ENCODE data around the gene BIRC2. TPM values are rescaled to one million over a fixed set of nuclear protein-coding genes. Genes with fewer than 3 reads are reported as not detected.

The BIRC2 gene
- total and polyA plus RNA-seq, 2 experiments from 2014 or later: 60.7 to 73.7 TPM

DNA sequence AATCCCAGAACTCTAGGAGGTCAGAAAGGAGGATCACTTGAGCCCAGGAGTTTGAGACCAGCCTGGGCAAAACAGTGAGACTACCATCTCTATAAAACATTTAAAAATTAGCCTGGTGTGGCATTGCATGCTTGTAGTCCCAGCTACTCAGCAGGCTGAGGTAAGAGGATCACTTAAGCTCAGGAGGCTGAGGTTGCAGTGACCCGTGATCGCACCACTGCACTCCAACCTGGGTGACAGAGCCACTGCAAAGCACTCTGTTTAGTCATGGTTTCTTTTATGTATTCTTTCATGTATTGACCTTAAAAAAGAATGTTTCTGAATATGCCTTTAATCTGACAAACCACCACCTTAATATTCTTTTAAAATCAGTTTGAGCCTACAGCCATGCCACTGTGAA lies 52.2 kb downstream of the BIRC2 start:
- Histone ChIP-seq H3K4me1 (ENCODE audit: insufficient read depth) (peaks cover 9% of the 10 kb centered on the region; the same call in 1 of the 2 replicates), H3K27ac (no peak overlapping the region), H3K9me3 (ENCODE audit: low read depth) (no peaks in the 10 kb centered on the region), H3F3A (ENCODE audit: insufficient read depth) (peaks cover 44% of the 10 kb centered on the region), H3K4me2 (ENCODE audit: unreplicated experiment) (no peak overlapping the region), H4K20me1 (ENCODE audit: insufficient read depth) (no peaks in the 10 kb centered on the region), H3K9me2 (ENCODE audit: insufficient read depth) (no peaks in the 10 kb centered on the region), H2AFZ (no peak overlapping the region), H3K79me2 (ENCODE audit: insufficient read depth) (peaks cover 93% of the 10 kb centered on the region), H3K9ac (no peak overlapping the region), H3K27me3 (replicated peaks; ENCODE audit: insufficient read depth) (no peaks in the 10 kb centered on the region), H3K36me3 (ENCODE audit: low read depth) (peaks cover 54% of the 10 kb centered on the region), H3K4me3 (no peak overlapping the region)
- TF ChIP-seq EZH2 (IDR thresholded peaks at IDR 0.05; ENCODE audit: insufficient read depth, poor library complexity, severe bottlenecking): no peak
- in situ Hi-C loops (cut with MboI): no loop called here
- 94 to 100% methylated on average over 2 of the region's 2 CpGs for WGBS, 2 experiments (ENCODE audit: low coverage in 1 of 2, low lambda C conversion rate in 2 of 2, missing lambda C conversion rate in 2 of 2)
- no peak for DNase-seq

DNA sequence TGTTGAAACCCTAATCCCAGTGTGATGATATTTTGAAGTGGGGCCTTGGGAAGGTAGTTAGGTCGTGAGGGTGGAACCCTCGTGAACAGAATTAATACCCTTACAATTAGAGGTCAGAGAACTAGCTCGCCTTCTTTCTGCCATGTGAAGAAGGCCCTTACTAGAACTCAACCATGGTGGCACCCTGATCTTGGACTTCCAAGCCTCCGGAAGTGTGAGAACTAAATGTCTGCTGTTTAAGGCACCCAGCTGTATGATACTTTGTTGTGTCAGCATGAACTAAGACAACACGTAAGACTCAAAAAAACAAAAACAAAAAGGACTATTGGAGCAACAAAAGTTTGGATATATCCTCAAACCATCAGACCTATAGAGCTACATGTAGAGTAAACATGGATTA lies 53.6 kb downstream of the BIRC2 start:
- WGBS, 2 experiments (ENCODE audit: low coverage in 1 of 2, low lambda C conversion rate in 2 of 2, missing lambda C conversion rate in 2 of 2): 88 to 90% methylated on average over 5 of the region's 5 CpGs
- no peak overlapping the region for H3K4me3 ChIP-seq
- H4K20me1 ChIP-seq (ENCODE audit: insufficient read depth): no peaks in the 10 kb centered on the region
- H3K4me1 ChIP-seq (ENCODE audit: insufficient read depth): peaks cover 9% of the 10 kb centered on the region; the same call in 1 of the 2 replicates
- H3F3A ChIP-seq (ENCODE audit: insufficient read depth): peaks cover 41% of the 10 kb centered on the region
- H3K36me3 ChIP-seq (ENCODE audit: low read depth): peaks cover 48% of the 10 kb centered on the region
- H3K79me2 ChIP-seq (ENCODE audit: insufficient read depth): peaks cover 92% of the 10 kb centered on the region
- no peaks in the 10 kb centered on the region for H3K27me3 ChIP-seq (replicated peaks; ENCODE audit: insufficient read depth)
- no peak overlapping the region for H2AFZ ChIP-seq
- TF ChIP-seq EZH2 (IDR thresholded peaks at IDR 0.05; ENCODE audit: insufficient read depth, poor library complexity, severe bottlenecking) (no peak), EZH2phosphoT487 (IDR thresholded peaks at IDR 0.05; ENCODE audit: insufficient read depth, low read depth) (no peak)
- H3K27ac ChIP-seq: no peak overlapping the region
- H3K9ac ChIP-seq: no peak overlapping the region
- no peaks in the 10 kb centered on the region for H3K9me3 ChIP-seq (ENCODE audit: low read depth)
- no peak overlapping the region for H3K4me2 ChIP-seq (ENCODE audit: unreplicated experiment)
- DNase-seq: no peak
- in situ Hi-C loops (cut with MboI): no loop called here
- no peaks in the 10 kb centered on the region for H3K9me2 ChIP-seq (ENCODE audit: insufficient read depth)

DNA sequence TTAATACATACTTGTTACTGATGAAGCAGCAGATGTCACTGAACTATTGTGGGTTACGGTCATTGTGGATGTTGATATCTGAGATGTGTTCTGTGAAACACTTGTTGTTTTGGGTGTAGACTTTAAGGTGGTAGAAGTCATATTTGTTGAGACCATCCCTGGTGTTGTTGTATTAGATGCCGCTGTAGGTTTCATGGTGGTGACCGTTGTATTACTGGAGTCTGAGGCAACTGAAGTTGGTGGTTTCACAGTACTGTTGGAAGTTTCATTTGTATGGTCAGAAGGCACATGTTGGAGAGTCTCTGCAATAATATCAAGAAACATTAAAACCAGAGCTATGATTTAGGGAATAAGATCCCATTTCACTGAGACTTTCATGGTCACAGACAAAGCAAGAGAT lies 54.9 kb downstream of the BIRC2 start:
- 97 to 98% methylated on average over 3 of the region's 3 CpGs for WGBS, 2 experiments (ENCODE audit: low coverage in 1 of 2, low lambda C conversion rate in 2 of 2, missing lambda C conversion rate in 2 of 2)
- H3K79me2 ChIP-seq (ENCODE audit: insufficient read depth): peaks cover 90% of the 10 kb centered on the region
- H3K9ac ChIP-seq: no peak overlapping the region
- H3K27ac ChIP-seq: no peak overlapping the region
- no peak overlapping the region for H3K4me2 ChIP-seq (ENCODE audit: unreplicated experiment)
- H3K9me2 ChIP-seq (ENCODE audit: insufficient read depth): no peaks in the 10 kb centered on the region
- H4K20me1 ChIP-seq (ENCODE audit: insufficient read depth): no peaks in the 10 kb centered on the region
- H3K27me3 ChIP-seq (replicated peaks; ENCODE audit: insufficient read depth): no peaks in the 10 kb centered on the region
- TF ChIP-seq EZH2 (IDR thresholded peaks at IDR 0.05; ENCODE audit: insufficient read depth, poor library complexity, severe bottlenecking) (no peak), EZH2phosphoT487 (IDR thresholded peaks at IDR 0.05; ENCODE audit: insufficient read depth, low read depth) (no peak)
- no peaks in the 10 kb centered on the region for H3K9me3 ChIP-seq (ENCODE audit: low read depth)
- H3K4me1 ChIP-seq (ENCODE audit: insufficient read depth): peaks cover 8% of the 10 kb centered on the region; the same call in 1 of the 2 replicates
- H3K4me3 ChIP-seq: no peak overlapping the region
- DNase-seq: no peak
- H2AFZ ChIP-seq: no peak overlapping the region
- H3F3A ChIP-seq (ENCODE audit: insufficient read depth): peaks cover 29% of the 10 kb centered on the region
- peaks cover 45% of the 10 kb centered on the region for H3K36me3 ChIP-seq (ENCODE audit: low read depth)
- in situ Hi-C loops (cut with MboI): no loop called here

DNA sequence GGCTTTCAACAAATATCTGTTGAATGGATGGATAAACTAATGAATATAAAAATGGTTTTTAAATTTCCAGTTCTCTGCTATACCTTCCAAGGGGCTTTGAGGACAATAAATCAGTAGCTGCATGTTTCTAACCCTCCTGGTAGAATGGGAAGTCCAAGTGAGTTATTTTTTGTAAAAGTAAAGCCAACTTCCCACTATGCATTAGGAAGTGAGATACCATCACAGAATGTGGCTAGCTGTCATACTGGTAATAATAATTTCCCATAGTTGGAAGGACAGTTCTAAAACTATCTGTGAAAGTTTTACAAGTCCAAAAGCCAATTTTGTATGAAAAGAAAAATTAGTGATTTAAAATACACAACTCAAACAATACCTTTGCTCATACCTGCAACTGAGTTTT lies 55.5 kb downstream of the BIRC2 start:
- H3K9me2 ChIP-seq (ENCODE audit: insufficient read depth): no peaks in the 10 kb centered on the region
- in situ Hi-C loops (cut with MboI): no loop called here

DNA sequence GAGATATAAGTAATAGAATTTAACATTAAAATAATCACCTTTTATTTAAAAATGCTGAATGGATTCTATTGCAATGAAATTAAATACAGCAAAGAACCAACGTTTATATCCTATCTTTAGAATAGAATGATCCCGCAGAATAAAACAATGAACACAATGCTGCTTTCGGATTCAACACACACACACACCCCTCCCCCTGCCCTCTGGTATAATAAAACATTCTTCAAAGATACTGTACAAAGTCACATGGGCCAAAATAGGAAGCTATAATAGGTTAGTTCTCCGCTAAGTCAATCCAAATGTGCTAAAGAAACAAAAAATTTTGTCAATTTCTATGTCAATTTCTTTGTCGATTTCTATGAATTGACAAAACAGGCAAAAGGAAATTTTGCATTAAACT lies 58.5 kb downstream of the BIRC2 start:
- Histone ChIP-seq H2AFZ (no peak overlapping the region), H3K27me3 (replicated peaks; ENCODE audit: insufficient read depth) (no peaks in the 10 kb centered on the region), H3K9me3 (ENCODE audit: low read depth) (no peaks in the 10 kb centered on the region), H3K27ac (no peak overlapping the region), H3K4me1 (ENCODE audit: insufficient read depth) (no peaks in the 10 kb centered on the region), H3K36me3 (ENCODE audit: low read depth) (peaks cover 27% of the 10 kb centered on the region), H3K4me2 (ENCODE audit: unreplicated experiment) (no peak overlapping the region), H3K4me3 (no peak overlapping the region), H3K9me2 (ENCODE audit: insufficient read depth) (no peaks in the 10 kb centered on the region), H3K9ac (no peak overlapping the region), H3K79me2 (ENCODE audit: insufficient read depth) (peaks cover 90% of the 10 kb centered on the region), H3F3A (ENCODE audit: insufficient read depth) (peaks cover 35% of the 10 kb centered on the region; the same call in 1 of the 2 replicates), H4K20me1 (ENCODE audit: insufficient read depth) (no peaks in the 10 kb centered on the region; the same call in 1 of the 2 replicates)
- in situ Hi-C loops (cut with MboI): no loop called here
- 90% methylated on average over 5 of the region's 5 CpGs for WGBS, 2 experiments (ENCODE audit: low coverage in 1 of 2, low lambda C conversion rate in 2 of 2, missing lambda C conversion rate in 2 of 2)
- TF ChIP-seq EZH2 (IDR thresholded peaks at IDR 0.05; ENCODE audit: insufficient read depth, poor library complexity, severe bottlenecking) (no peak), EZH2phosphoT487 (IDR thresholded peaks at IDR 0.05; ENCODE audit: insufficient read depth, low read depth) (no peak)
- DNase-seq: no peak

More for the DNA sequence above, 55.5 kb downstream of the BIRC2 start:
- no peak for DNase-seq
- TF ChIP-seq EZH2 (IDR thresholded peaks at IDR 0.05; ENCODE audit: insufficient read depth, poor library complexity, severe bottlenecking) (no peak), EZH2phosphoT487 (IDR thresholded peaks at IDR 0.05; ENCODE audit: insufficient read depth, low read depth) (no peak)
- Histone ChIP-seq H3K4me1 (ENCODE audit: insufficient read depth) (0 out of 2 replicates have a peak, but pooled peaks cover 1% of the 10 kb centered on the region), H3K4me2 (ENCODE audit: unreplicated experiment) (no peak overlapping the region), H3K9me3 (ENCODE audit: low read depth) (no peaks in the 10 kb centered on the region), H3K79me2 (ENCODE audit: insufficient read depth) (peaks cover 90% of the 10 kb centered on the region), H3K27ac (no peak overlapping the region), H3F3A (ENCODE audit: insufficient read depth) (peaks cover 30% of the 10 kb centered on the region), H3K4me3 (no peak overlapping the region), H3K9ac (no peak overlapping the region), H3K36me3 (ENCODE audit: low read depth) (peaks cover 45% of the 10 kb centered on the region), H4K20me1 (ENCODE audit: insufficient read depth) (no peaks in the 10 kb centered on the region), H3K27me3 (replicated peaks; ENCODE audit: insufficient read depth) (no peaks in the 10 kb centered on the region), H2AFZ (no peak overlapping the region)
